Neural cell (in vitro differentiated cells): Measurements from ENCODE around the gene TPM2. TPM values are rescaled to one million over a fixed set of nuclear protein-coding genes. Genes with fewer than 3 reads are reported as not detected.

Experiments used
- H2AFZ ChIP-seq: fragments of 200-600, 300-800 bp; sonication (generic), shearing (Covaris generic); 2 replicates; pipeline ENCODE4 v1.6.0; 2014; ENCODE audit warnings: low read depth, mild to moderate bottlenecking, antibody characterized with exemption, low read length, moderate library complexity
- H3F3A ChIP-seq: fragments of 200-600 bp; shearing (Covaris generic); 2 replicates; pipeline ENCODE4 v1.6.1; 2016; ENCODE audit warnings: mild to moderate bottlenecking, moderate library complexity, mixed read lengths, antibody characterized with exemption, low read length; ENCODE audit not compliant: insufficient read depth, poor library complexity, severe bottlenecking
- H3K27ac ChIP-seq: fragments of 200-600, 300-800 bp; sonication (generic), shearing (Covaris generic); 2 replicates; pipeline ENCODE4 v1.5.1; 2014; ENCODE audit warnings: mild to moderate bottlenecking, low read length, moderate library complexity
- H3K27me3 ChIP-seq: fragments of 300-800, 200-600 bp; sonication (generic), shearing (Covaris generic); 2 replicates; pipeline ENCODE4 v1.6.0; 2014; ENCODE audit warnings: mild to moderate bottlenecking, low read depth, low read length, moderate library complexity; ENCODE audit not compliant: insufficient read depth
- H3K36me3 ChIP-seq: fragments of 300-800, 200-600 bp; sonication (generic), shearing (Covaris generic); 2 replicates; pipeline ENCODE4 v1.5.1; 2014; ENCODE audit warnings: mild to moderate bottlenecking, antibody characterized with exemption, low read length, moderate library complexity; ENCODE audit not compliant: insufficient read depth
- H3K4me2 ChIP-seq: fragments of 300-800, 200-600 bp; sonication (generic), shearing (Covaris generic); 2 replicates; pipeline ENCODE4 v1.6.0; 2014; ENCODE audit warnings: mild to moderate bottlenecking, low read length
- H3K4me3 ChIP-seq: fragments of 300-800, 200-600 bp; sonication (generic), shearing (Covaris generic); 2 replicates; pipeline ENCODE4 v1.5.1; 2014; ENCODE audit warnings: mild to moderate bottlenecking, low read length, moderate library complexity
- H3K79me2 ChIP-seq: fragments of 200-600 bp; shearing (Covaris generic); replicated peaks from 2 replicates; pipeline ENCODE4 v1.6.0; 2014; ENCODE audit warnings: mild to moderate bottlenecking, low read length, moderate library complexity; ENCODE audit not compliant: insufficient read depth
- H3K9ac ChIP-seq: fragments of 300-800, 200-600 bp; sonication (generic), shearing (Covaris generic); 2 replicates; pipeline ENCODE4 v1.6.1; 2016; ENCODE audit warnings: mild to moderate bottlenecking, low read length, mixed read lengths
- H3K9me2 ChIP-seq: fragments of 200-600 bp; shearing (Covaris generic); 2 replicates; pipeline ENCODE4 v1.6.1; 2016; ENCODE audit warnings: mild to moderate bottlenecking, low read length, mixed read lengths; ENCODE audit not compliant: insufficient read depth
- H3K9me3 ChIP-seq: fragments of 200-600, 300-800 bp; sonication (generic), shearing (Covaris generic); 2 replicates; pipeline ENCODE4 v1.6.1; 2016; ENCODE audit warnings: mild to moderate bottlenecking, mixed run types, low read length, moderate library complexity, mixed read lengths
- H4K20me1 ChIP-seq: fragments of 200-600 bp; shearing (Covaris generic); 2 replicates; pipeline ENCODE4 v1.6.1; 2016; ENCODE audit warnings: mild to moderate bottlenecking, mixed run types; ENCODE audit not compliant: insufficient read depth
- CTCF ChIP-seq: fragments of 450-650 bp; IDR thresholded peaks from 2 replicates; pipeline ENCODE4 v1.5.1; 2014; ENCODE audit warnings: antibody characterized with exemption, mild to moderate bottlenecking, moderate library complexity; ENCODE audit not compliant: poor library complexity, severe bottlenecking
- EP300 ChIP-seq: fragments of 450-650 bp; conservative IDR thresholded peaks from 2 replicates; pipeline ENCODE4 v1.6.1; 2014; ENCODE audit warnings: antibody characterized with exemption, mild to moderate bottlenecking, moderate library complexity; ENCODE audit not compliant: poor library complexity, severe bottlenecking
- EZH2 ChIP-seq: fragments of 200-600, 300-800 bp; shearing (Covaris generic), sonication (generic); IDR thresholded peaks from 2 replicates; pipeline ENCODE4 v1.6.1; 2014; ENCODE audit warnings: antibody characterized with exemption, low read length, borderline replicate concordance, mild to moderate bottlenecking; ENCODE audit not compliant: insufficient read depth, poor library complexity, severe bottlenecking
- MXI1 ChIP-seq: fragments of 450-650 bp; conservative IDR thresholded peaks from 2 replicates; pipeline ENCODE4 v1.6.1; 2014; ENCODE audit warnings: antibody characterized with exemption, mild to moderate bottlenecking; ENCODE audit not compliant: poor library complexity, severe bottlenecking
- POLR2AphosphoS5 ChIP-seq: IDR thresholded peaks from 2 replicates; pipeline ENCODE4 v1.6.1; 2012
- RAD21 ChIP-seq: fragments of 450-650 bp; conservative IDR thresholded peaks from 2 replicates; pipeline ENCODE4 v1.6.1; 2014; ENCODE audit warnings: antibody characterized with exemption, mild to moderate bottlenecking, moderate library complexity
- REST ChIP-seq: IDR thresholded peaks from 2 replicates; pipeline ENCODE4 v1.6.1; 2012; ENCODE audit warnings: borderline replicate concordance
- SMC3 ChIP-seq: fragments of 450-650 bp; conservative IDR thresholded peaks from 2 replicates; pipeline ENCODE4 v1.6.1; 2014; ENCODE audit warnings: antibody characterized with exemption, mild to moderate bottlenecking, moderate library complexity; ENCODE audit not compliant: poor library complexity
- TAF1 ChIP-seq: IDR thresholded peaks from 2 replicates; pipeline ENCODE4 v1.6.1; 2012; ENCODE audit warnings: low read depth
- polyA plus RNA-seq: library from polyadenylated mRNA; depleted of rRNA; stranded (reverse); fragments of >200 nt; gene quantifications from 2 replicates; pipeline ENCODE4 v1.2.3, GENCODE V29; 2014

TPM2 gene
- polyA plus RNA-seq, 1 donor from 2014 or later = not detected

- no peak overlapping the region for H3K4me2 ChIP-seq
- no peak overlapping the region for H2AFZ ChIP-seq
- no peaks in the 10 kb centered on the region for H3K36me3 ChIP-seq
- H3F3A ChIP-seq = no peaks in the 10 kb centered on the region
- H3K9me2 ChIP-seq = no peaks in the 10 kb centered on the region
- no peak overlapping the region for H3K27ac ChIP-seq
- no peak overlapping the region for H3K4me3 ChIP-seq
- H3K9ac ChIP-seq = no peak overlapping the region
- TF ChIP-seq POLR2AphosphoS5 = no peak
- no peak for TF ChIP-seq EZH2
- no peak for TF ChIP-seq CTCF
- no peak for TF ChIP-seq MXI1
- TF ChIP-seq RAD21 = no peak
- TF ChIP-seq REST = no peak
- TF ChIP-seq EP300 = no peak
- no peak for TF ChIP-seq SMC3
- no peak for TF ChIP-seq TAF1
- H3K9me3 ChIP-seq = no peaks in the 10 kb centered on the region
- H4K20me1 ChIP-seq = no peaks in the 10 kb centered on the region
- H3K79me2 ChIP-seq = no peaks in the 10 kb centered on the region
- no peaks in the 10 kb centered on the region for H3K27me3 ChIP-seq
Observed at GRCh38 chr9:35738186-35738585, 48.5 kb upstream of the TPM2 start.

DNA sequence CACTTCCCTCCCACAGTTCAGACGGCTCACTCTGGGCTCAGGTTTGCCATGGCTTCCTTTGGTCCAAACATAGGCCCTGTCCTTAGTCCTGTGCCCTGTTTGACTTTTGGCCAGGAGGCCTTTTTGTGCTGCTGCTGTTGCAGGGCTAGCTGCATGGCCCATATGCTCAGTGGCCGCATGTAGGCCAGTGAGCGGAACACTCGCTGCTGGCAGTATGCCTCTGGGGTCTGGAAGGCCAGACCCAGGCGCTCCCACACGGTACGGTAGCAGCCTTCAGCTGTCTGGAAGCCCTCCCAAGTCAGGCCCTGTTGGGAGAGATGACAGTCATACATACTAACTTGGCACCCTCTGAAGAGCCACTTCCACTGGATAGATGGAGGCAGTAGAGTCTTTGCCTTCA is 47.4 kb upstream of the TPM2 start:
- Histone ChIP-seq H3K27ac (no peak overlapping the region), H3K79me2 (no peaks in the 10 kb centered on the region), H3K9me3 (no peaks in the 10 kb centered on the region), H3K4me2 (no peak overlapping the region), H4K20me1 (no peaks in the 10 kb centered on the region), H2AFZ (no peak overlapping the region), H3K27me3 (no peaks in the 10 kb centered on the region), H3K4me3 (no peak overlapping the region), H3K36me3 (no peaks in the 10 kb centered on the region), H3K9ac (no peak overlapping the region), H3K9me2 (no peaks in the 10 kb centered on the region), H3F3A (no peaks in the 10 kb centered on the region)
- no peak for TF ChIP-seq SMC3
- no peak for TF ChIP-seq CTCF
- no peak for TF ChIP-seq RAD21
- TF ChIP-seq TAF1 = no peak
- TF ChIP-seq POLR2AphosphoS5 = no peak
- no peak for TF ChIP-seq REST
